NCI-H2107 treated with DMSO at 0.1 percent for 48 hours (cell line): ENCODE results near the gene PRAMEF15.
A peak's percentile ranks its signal among the peaks of the same experiment; 100 is the strongest.
"Not testable (repeated sequence)": the region's sequence is repeated elsewhere in the genome, so short reads cannot be mapped to it uniquely, and the experiment has no call there.

Experiments
- DNase-seq: peaks from one replicate; lab custom pipeline; 2025; ENCODE audit not compliant: unreplicated experiment; lab: John Stamatoyannopoulos, UW

PRAMEF15 gene

DNA sequence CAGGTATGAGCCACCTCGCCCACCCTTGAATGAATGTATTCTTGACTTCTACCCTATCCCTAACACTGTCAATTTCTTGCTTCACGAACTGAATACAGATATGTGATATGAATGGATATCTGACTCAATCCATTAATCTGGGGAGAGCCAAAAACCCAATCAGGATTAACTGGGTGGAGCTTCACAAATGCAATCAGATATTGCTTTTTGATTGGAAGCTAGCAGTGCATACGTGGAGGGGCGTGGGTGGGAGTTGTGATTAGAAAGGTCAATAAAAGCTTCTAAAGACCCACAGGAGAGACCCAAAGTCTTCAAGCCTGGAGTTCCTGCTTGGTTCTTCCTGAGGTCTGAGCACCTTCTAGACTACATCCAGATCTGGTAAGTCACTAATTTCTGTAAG is at the start of gene PRAMEF15:
Gene PRAMEF15 (plus strand): TSS at position 301 of the 400 bp plus-strand sequence. CDS start 2,827 bp downstream, outside the sequence.
- DNase-seq, result not testable (repeated sequence)

DNA sequence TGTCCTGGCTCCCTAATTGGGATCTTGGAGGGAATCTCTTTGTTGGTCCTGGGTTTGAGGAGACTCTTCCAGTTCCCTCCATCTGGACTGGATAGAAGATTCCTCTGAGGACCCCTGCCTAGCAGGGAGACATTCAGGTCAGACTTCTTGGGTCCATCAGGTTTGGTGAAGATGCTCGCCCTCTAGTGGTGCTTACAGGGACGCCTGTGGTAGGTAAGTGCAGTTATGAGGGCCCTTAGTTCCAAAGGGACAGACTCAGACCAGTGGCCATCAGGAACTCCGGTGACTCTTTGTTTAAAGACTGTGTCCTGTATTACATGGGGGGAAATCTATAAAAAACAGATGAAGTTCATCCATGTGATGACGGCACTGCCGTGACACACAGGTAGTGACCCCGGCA is 38.4 kb upstream of the PRAMEF15 start:
- DNase-seq, result not testable (repeated sequence)

DNA sequence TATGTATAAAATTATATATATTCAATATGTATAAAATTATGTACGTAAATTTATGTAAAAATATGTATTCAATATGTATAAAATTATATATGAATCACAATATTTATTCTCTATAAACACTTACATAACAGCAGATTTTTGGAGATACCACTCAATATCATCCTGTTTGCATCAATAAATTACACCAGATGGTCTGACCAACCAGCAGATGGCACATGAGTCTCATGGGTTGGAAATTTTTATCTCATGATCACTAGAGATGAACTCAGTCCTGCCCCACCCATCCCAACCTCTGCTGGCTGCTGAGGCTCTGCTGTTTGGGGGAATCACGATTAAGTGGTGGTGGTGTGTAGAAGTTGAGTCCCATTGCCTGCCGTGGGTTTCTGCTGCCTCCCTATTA is 35.8 kb upstream of the PRAMEF15 start:
- not testable (repeated sequence) for DNase-seq

GRCh38 chr1:13285037-13285436 is 30.3 kb upstream of the PRAMEF15 start, which contains the start of gene PRAMEF8:
Gene PRAMEF8, minus strand, starts transcription at chr1:13285137. Its CDS starts 1,046 bp downstream, at chr1:13284091.
- DNase-seq, result not testable (repeated sequence)

- not testable (repeated sequence) for DNase-seq
These were observed 26.4 kb upstream of the PRAMEF15 start for GRCh38 chr1:13289030-13289429.

- DNase-seq, result not testable (repeated sequence)
These were observed 18.0 kb upstream of the PRAMEF15 start for GRCh38 chr1:13297216-13297931.

DNA sequence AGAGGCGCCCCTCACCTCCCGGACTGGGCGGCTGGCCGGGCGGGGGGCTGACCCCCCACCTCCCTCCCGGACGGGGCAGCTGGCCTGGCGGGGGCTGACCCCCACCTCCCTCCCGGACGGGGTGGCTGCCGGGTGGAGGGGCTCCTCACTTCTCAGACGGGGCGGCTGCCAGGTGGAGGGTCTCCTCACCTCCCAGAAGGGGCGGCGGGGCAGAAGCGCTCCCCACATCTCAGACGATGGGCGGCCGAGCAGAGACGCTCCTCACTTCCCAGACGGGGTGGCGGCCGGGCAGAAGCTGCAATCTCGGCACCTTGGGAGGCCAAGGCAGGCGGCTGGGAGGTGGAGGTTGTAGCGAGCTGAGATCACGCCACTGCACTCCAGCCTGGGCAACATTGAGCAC is 16.7 kb upstream of the PRAMEF15 start:
- not testable (repeated sequence) for DNase-seq

DNA sequence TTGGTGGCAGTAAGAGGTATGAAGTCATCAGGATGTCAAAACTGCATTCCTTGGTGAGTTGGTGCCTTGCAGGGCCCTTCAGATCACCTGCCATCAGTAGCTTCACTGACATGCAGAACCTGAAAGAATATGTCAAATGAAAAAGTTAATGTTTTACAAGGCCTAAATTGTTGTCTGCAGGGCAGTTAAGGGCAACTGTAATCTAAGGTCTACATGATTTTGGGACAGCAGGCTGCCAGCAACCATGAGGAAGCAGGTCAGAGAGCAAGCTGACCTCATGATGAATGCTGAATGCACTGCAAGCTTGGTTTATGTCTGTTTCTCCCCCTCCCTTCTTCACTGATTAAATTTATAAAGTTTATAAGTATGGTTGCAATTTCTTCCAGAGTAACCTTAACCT is 13.2 kb upstream of the PRAMEF15 start:
- DNase-seq, result not testable (repeated sequence)

GRCh38 chr1:13303239-13303638 is 12.1 kb upstream of the PRAMEF15 start, which contains the start of gene PRAMEF33:
Gene PRAMEF33, plus strand, starts transcription at chr1:13303539. Its CDS starts 2,416 bp downstream, at chr1:13305955.
- DNase-seq, result not testable (repeated sequence)

GRCh38 chr1:13342496-13342895 is 27.1 kb downstream of the PRAMEF15 start:
- not testable (repeated sequence) for DNase-seq

- DNase-seq, result not testable (repeated sequence)
These were observed 31.7 kb downstream of the PRAMEF15 start, which contains the start of gene PRAMEF14 for GRCh38 chr1:13347034-13347433. Gene PRAMEF14, minus strand, starts transcription at chr1:13347134. Its CDS starts 1,820 bp downstream, at chr1:13345314.

DNA sequence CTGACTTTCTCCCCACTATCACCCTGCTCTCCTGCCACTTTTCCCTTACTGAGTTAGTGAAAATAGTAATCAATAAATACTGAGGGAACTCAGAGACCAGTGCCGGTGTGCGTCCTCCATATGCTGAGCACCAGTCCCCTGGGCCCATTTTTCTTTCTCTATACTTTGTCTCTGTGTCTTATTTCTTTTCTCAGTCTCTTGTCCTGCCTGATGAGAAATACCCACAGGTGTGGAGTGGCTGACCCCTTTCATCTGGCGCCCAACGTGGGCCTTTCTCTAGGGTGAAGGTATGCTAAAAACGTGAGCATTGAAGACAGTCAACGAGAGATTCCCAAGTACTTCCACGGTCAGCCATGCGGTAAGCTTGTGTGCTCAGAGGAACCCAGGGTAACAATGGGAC is 38.1 kb downstream of the PRAMEF15 start:
- DNase-seq, result not testable (repeated sequence)

- DNase-seq, result not testable (repeated sequence)
These were observed 39.1 kb downstream of the PRAMEF15 start for GRCh38 chr1:13354475-13354874.

GRCh38 chr1:13356774-13357173 is 41.4 kb downstream of the PRAMEF15 start:
- DNase-seq, result peak; percentile 4

- not testable (repeated sequence) for DNase-seq
These were observed 47.0 kb downstream of the PRAMEF15 start for GRCh38 chr1:13362364-13362763.

GRCh38 chr1:13364928-13365327 is 49.5 kb downstream of the PRAMEF15 start:
- DNase-seq, result not testable (repeated sequence)

GRCh38 chr1:13366536-13366935 is 51.2 kb downstream of the PRAMEF15 start:
- DNase-seq, result not testable (repeated sequence)

DNA sequence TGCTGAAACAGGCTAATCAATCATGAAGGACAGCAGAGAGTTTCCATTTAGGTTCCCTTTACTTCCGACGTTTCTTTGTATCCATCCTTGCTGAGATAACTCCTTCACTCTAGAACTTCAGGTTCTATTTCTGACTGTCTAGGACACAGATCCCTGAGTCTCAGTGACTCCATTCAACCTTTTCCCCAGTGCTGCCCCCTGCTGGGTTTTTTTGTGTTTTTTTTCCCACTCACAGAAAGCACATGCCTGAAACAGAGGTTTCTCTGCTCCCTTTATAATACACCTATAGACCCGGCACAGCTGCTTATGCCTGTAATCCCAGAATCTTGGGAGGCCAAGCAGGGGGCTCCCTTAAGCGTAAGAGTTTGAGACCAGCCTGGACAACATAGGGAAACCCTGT is 53.2 kb downstream of the PRAMEF15 start:
- DNase-seq, result not testable (repeated sequence)
